Inflammatory macrophage treated with lipopolysaccharide for 4 hours (primary cell): ENCODE results near the gene IRF9.

ENCODE experiments used
- DNase-seq: peaks from one replicate; pipeline ENCODE4 v3.0.0-alpha.2; 2020

The IRF9 gene

DNA sequence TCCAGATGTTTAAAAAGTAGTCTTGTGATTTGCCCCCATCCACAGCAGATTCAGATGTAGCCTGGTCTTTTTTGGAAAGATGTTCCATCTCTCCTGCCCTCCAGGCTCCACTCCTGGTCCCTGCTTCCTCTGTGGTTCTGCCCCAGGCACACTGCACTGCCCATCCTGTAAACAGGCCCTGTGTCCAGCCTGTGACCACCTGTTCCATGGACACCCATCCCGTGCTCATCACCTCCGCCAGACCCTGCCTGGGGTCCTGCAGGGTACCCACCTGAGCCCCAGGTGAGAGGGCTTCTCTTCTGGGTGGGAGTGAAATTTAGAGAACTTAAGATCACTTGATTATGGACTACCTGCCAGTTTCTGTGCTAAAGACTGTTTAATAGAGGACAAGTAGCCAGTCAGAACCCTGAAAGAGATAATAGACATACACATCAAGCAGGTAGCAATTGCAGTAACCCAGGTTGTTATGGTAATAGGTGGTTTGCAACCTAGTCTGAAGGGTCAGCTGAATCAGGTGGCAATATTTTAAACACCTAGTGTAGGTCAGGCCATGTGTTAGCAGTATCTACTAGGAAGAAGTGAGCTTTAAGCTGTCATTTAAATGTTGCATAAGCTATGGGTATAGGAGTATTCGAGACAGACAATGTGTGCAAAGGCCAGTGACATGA lies 11.6 kb upstream of the IRF9 start:
- no peak for DNase-seq

DNA sequence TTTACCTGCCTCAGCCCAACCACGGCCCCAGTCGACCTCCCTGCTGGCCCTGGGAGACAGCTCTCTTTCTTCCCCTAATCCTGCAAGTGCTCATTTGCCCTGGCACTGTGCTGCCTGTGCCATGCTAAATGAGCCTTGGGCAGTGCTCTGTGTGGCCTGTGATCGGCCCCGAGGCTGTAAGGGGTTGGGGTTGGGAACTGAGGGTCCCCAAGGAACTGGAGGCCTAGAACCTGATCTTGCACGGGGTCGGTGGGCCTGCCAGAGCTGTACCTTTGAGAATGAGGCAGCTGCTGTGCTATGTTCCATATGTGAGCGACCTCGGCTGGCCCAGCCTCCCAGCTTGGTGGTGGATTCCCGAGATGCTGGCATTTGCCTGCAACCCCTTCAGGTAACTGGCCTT lies 11.0 kb upstream of the IRF9 start:
- no peak for DNase-seq

DNA sequence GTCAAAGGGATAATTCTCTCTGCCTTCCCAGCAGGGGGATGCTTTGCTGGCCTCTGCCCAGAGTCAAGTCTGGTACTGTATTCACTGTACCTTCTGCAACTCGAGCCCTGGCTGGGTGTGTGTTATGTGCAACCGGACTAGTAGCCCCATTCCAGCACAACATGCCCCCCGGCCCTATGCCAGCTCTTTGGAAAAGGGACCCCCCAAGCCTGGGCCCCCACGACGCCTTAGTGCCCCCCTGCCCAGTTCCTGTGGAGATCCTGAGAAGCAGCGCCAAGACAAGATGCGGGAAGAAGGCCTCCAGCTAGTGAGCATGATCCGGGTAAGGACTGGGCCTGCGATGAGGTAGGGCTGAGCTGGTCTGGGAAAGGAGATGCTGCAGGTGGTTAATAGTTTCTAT lies 10.5 kb upstream of the IRF9 start:
- no peak for DNase-seq

DNA sequence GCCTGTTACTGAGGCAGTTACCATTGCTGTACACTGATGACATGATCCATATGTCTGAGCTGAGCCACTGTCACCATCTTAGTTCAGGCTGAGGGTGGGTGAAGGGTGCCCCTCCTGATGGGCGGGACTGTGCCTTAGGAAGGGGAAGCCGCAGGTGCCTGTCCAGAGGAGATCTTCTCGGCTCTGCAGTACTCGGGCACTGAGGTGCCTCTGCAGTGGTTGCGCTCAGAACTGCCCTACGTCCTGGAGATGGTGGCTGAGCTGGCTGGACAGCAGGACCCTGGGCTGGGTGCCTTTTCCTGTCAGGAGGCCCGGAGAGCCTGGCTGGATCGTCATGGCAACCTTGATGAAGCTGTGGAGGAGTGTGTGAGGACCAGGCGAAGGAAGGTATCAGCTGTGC lies 10.1 kb upstream of the IRF9 start:
- no peak for DNase-seq

DNA sequence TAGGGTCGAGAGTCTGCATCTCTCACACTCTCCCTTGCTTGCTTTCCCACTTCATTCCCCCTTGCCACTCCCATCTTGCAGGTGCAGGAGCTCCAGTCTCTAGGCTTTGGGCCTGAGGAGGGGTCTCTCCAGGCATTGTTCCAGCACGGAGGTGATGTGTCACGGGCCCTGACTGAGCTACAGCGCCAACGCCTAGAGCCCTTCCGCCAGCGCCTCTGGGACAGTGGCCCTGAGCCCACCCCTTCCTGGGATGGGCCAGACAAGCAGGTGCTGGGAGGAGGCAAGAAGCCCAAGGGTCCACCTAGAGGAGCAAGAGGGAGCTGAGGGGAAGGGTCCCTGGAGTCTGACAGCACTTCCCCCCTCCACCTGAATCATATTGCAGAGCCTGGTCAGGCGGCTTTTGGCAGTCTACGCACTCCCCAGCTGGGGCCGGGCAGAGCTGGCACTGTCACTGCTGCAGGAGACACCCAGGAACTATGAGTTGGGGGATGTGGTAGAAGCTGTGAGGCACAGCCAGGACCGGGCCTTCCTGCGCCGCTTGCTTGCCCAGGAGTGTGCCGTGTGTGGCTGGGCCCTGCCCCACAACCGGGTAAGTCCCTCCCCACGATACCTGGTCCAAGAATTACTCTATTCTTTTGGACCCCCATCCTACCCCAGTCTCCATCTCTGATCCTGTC lies 9.5 kb upstream of the IRF9 start:
- no peak for DNase-seq

DNA sequence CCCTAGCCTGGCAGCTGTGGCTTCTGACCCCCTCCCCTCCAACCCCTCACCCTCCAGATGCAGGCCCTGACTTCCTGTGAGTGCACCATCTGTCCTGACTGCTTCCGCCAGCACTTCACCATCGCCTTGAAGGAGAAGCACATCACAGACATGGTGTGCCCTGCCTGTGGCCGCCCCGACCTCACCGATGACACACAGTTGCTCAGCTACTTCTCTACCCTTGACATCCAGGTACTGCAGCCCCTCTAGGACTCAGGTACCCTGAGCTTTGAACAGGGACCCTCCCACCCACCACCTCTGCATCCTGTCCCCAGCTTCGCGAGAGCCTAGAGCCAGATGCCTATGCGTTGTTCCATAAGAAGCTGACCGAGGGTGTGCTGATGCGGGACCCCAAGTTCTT lies 6.0 kb upstream of the IRF9 start:
- no peak for DNase-seq

DNA sequence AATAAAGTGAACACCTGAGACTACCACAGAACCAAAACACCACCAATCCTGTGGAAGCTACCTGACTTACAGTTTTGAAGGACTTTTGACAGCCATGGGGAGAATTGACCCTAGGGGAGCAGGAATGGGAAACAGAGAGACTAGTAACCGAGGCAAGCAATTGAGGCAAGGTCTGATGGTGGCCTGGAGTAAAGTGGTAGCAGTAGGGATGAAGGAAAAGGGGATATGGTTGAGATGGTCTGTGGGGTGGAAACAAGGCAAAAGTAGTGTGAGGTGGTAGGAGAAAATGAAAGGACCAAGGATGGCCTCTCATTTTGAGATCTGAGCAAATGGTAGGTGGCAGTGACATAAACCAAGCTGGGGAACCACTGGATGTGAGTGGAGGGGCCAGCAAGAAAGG lies 4.2 kb upstream of the IRF9 start:
- no peak for DNase-seq

DNA sequence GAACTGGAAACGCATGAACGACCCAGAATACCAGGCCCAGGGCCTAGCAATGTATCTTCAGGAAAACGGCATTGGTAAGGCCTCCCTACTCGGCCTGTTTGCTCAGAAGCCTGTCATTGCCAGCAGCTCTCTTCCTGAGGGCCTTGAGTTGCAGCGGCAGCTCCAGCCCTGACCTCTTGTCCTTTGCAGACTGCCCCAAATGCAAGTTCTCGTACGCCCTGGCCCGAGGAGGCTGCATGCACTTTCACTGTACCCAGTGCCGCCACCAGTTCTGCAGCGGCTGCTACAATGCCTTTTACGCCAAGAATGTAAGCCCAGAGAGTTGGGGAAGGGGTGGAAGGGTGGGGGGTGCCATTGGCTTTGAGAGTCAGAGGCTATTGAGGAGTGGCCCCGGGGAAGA lies 3.7 kb upstream of the IRF9 start:
- no peak for DNase-seq

DNA sequence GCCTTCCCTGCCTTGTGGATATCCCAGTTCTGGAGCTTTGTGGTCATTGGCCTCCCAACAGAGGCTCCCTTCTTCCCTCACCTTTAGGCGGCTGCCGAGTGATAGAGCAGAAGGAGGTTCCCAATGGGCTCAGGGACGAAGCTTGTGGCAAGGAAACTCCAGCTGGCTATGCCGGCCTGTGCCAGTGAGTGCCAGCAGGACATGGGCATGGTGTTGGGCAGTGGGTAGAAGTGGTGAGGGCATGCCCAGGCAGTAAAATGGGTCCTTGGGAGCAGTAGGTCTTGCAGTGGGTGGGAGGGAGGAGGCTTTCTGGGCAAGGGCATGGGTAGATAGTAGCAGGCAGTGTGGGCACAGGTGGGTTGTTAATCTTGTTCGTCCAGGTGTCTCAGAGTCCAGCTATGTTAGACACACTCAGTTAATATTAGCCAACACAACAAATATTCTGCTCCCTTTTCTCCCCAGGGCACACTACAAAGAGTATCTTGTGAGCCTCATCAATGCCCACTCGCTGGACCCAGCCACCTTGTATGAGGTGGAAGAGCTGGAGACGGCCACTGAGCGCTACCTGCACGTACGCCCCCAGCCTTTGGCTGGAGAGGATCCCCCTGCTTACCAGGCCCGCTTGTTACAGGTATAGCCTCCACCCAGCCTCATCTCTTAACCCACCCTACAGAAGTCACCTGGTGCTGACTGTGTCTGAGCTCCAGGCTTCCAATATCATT lies 1.1 kb upstream of the IRF9 start:
- no peak for DNase-seq

DNA sequence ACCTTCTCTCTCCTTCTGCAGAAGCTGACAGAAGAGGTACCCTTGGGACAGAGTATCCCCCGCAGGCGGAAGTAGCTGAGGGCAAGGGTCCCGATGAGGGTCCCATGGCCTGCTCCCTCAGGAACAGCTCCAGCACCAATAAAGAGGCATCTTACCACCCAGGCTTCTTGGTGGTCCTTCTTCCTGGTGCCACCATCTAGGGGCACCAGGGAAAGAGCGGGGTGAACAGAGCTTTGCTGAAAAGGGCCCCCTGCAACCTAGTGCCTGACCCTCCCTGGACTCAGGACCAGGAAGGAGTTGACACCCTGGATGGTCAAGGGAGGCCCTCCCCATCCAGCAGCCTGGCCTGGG lies 591 bp upstream of the IRF9 start:
- no peak for DNase-seq

DNA sequence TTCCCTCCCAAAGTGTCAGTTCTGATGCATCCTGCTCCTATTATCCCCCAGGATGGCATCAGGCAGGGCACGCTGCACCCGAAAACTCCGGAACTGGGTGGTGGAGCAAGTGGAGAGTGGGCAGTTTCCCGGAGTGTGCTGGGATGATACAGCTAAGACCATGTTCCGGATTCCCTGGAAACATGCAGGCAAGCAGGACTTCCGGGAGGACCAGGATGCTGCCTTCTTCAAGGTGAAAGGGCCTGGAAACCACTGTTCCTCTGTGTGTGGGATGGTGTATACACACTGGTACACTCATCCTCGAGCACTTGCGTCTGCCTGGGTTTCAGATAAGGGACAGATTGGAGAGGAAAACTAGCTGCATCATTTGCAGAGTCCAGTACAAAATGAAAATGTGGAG lies 1.0 kb downstream of the IRF9 start:
- DNase-seq: peak; percentile 23

DNA sequence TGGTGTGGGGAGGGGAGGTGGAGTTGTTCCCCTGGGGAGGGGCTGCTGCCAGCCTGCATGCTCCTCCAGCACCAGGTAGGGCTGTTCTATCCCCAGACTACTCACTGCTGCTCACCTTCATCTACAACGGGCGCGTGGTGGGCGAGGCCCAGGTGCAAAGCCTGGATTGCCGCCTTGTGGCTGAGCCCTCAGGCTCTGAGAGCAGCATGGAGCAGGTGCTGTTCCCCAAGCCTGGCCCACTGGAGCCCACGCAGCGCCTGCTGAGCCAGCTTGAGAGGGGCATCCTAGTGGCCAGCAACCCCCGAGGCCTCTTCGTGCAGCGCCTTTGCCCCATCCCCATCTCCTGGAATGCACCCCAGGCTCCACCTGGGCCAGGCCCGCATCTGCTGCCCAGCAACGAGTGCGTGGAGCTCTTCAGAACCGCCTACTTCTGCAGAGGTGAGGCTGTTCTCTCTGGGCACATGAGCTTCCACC lies 3.5 kb downstream of the IRF9 start:
- DNase-seq: no peak

DNA sequence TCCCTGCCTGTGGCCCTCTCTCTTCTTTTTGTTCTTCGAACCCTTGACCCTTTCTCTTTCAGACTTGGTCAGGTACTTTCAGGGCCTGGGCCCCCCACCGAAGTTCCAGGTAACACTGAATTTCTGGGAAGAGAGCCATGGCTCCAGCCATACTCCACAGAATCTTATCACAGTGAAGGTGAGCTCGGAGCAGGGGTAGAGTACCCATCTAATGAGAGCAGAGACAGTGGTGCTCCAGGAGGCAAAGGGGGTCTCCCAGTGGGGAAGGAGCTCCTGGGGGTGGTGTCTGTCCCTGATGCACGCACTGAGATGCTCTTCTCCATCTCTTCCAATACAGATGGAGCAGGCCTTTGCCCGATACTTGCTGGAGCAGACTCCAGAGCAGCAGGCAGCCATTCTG lies 4.7 kb downstream of the IRF9 start:
- no peak for DNase-seq

DNA sequence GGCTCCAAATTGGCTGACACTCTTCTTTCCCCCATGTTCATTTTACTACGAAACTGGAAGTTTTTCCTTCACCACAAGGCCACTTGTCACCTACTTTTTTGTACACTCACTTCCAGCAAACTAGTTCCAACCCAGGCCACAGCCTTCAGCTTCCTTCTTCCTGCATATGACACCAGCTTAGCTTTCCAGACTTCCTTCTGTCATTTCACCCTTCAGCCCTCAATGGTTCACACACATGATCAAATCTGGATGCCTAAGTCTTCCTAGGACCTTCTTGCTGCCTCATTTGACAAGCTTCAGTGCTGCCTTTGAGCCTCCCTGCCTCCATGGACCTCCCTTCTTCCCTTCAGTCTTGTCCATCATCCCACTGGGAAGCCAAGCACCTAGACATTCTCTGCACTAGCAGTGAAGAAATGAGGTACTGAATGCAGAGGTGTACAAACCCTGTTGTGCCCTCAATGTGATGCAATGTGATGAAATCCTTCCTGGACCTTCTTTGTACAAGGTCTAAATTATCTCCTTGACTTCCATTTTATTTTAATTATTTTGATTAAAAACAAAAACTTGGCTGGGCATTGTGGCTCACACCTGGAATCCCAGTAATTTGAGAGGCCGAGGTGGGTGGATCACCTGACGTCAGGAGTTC lies 6.5 kb downstream of the IRF9 start:
- peak; percentile 75 for DNase-seq

DNA sequence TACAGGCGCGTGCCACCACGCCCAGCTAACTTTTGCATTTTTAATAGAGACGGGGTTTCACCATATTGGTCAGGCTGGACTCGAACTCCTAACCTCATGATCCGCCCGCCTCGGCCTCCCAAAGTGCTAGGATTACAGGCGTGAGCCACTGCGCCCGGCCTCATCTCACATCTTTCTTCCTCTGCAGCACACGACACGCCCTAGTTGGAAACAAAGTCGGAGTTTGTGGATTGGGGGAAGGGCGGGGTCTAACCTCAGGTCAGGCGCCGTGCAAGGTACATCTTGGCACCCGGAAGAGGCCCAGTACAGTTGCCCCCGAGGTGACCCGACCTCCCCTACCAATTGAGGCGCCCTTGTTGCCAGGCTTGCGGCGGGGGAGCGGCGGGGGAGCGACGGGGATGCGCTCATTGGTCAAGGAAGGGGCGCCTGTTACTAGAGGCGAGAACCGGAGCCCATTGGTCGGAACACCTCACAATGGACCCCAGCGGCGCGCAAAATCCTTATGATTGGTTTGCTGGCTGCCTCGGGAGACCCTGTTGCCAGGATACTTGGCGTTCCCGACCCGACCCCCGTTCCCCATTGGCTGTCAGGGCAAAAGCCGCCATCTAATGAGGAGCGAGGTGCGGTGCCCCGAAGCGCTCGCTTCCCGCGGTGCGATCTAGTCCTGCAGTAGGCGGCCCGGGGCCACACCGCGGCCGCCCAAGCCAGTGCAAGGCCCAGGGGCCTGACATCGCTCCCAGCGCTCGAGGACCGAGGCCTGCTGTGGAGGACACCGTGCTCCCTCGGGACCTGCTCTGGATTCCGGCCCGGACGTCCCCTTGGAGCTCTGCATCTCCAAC lies 10.6 kb downstream of the IRF9 start, which contains the start of gene REC8:
Gene REC8 (plus strand): TSS at position 659 of the 839 bp plus-strand sequence. CDS start 473 bp downstream, outside the sequence.
- no peak for DNase-seq

DNA sequence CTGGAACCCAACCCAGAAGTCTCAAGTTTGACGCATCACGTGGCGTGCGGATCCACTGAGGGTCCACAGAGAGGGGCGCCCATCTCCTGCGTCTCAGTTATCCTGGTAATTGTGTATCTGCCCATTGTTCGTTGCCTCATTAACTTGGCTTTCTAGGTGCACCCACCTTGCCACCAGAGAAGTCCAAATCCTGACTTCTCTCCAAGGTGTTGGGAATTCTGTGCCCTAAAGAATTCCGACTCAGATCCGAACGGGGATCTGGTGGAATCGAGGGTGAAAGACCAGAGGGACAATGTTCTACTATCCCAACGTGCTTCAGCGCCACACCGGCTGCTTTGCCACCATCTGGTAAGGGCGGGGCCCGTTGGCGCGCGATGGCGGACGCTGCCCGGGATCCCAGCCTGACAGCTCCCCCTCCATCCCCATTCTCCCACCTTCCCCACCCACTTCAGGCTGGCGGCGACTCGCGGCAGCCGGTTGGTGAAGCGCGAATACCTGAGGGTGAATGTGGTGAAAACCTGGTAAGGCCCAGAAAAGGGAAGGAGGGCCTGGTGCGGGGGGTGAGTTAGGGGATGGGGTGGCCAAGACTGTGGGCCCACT lies 11.3 kb downstream of the IRF9 start:
- DNase-seq: no peak

DNA sequence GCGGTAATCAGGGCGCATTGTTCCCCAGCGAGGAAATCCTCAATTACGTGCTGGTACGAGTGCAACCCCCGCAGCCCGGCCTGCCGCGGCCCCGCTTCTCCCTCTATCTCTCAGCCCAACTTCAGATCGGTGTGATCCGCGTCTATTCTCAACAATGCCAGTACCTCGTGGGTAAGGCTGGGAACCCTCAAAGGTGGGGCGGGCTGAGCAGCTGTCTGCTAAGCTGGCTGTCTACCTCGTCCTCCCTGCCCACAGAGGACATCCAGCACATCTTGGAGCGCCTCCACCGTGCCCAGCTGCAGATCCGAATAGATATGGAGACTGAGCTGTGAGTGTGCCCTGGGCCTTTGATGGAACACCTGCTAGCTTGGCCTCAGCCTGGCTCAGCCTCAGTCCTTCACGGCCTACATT lies 11.8 kb downstream of the IRF9 start:
- no peak for DNase-seq

DNA sequence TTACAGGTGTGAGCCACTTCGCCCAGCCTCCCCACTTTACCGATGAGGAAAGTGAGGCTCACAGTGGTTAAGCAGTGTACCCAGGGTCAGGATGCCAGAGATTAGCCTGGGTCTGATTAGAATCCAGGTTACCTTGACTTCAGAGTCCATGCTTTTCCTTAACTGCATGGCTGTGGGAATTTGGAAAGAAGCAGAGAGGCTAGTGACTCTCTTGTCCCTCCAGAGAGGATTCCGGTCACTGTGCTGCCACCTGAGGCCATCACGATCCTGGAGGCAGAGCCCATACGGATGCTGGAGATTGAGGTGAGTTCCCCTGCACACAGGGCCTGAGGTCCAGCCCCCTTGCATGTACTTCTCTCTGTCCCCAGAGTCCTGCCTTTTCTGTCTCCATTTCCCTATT lies 15.5 kb downstream of the IRF9 start:
- DNase-seq: no peak

DNA sequence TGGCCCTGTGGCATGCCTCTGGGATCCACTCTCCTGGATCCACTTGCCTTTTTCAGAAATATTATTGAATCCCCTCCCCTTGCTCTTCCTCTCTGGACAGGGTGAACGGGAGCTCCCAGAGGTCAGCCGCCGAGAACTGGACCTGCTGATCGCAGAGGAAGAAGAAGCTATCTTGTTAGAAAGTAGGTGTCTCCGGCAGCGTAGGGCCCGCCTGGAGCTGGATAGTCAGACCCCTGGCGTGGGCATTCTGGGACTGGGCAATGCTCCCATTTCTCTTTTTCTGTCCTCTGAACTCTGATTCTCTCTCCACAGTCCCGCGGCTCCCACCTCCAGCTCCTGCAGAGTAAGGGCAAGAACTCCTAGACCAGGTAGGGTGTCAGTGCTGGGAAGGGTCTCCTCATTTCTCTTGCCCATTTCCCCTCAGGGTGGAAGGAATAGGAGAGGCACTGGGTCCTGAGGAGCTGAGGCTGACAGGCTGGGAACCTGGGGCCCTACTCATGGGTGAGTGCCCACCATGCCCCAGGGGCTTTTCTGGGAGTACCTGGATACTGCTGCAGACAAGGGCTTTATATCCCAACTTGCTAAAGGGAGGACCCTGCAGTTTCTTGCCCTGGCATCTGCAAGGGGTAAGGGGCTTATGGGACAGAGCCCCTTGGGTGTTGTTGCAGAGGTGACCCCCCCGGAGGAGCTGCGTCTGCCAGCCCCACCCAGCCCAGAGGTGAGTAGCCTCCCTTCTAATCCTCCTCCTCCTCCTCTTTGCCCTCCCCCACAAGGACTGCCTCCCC lies 16.2 kb downstream of the IRF9 start:
- no peak for DNase-seq

DNA sequence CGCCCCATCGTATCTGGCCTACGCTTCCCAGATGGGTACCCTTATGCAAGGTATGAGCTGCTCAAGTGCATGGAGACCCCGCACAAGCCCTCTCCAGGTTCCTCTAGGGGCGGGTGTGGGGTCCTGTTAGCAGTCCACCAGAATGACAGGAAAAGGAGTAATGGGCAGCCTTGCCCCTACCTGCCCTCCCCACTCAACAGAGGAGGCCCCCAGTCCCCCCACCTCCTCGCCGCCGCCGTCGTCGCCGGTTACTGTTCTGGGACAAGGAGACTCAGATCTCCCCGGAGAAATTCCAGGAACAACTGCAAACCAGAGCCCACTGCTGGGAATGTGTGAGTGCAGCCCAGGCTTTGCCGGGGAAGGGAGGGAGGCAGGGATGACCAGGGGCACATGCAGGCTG lies 16.8 kb downstream of the IRF9 start:
- no peak for DNase-seq

DNA sequence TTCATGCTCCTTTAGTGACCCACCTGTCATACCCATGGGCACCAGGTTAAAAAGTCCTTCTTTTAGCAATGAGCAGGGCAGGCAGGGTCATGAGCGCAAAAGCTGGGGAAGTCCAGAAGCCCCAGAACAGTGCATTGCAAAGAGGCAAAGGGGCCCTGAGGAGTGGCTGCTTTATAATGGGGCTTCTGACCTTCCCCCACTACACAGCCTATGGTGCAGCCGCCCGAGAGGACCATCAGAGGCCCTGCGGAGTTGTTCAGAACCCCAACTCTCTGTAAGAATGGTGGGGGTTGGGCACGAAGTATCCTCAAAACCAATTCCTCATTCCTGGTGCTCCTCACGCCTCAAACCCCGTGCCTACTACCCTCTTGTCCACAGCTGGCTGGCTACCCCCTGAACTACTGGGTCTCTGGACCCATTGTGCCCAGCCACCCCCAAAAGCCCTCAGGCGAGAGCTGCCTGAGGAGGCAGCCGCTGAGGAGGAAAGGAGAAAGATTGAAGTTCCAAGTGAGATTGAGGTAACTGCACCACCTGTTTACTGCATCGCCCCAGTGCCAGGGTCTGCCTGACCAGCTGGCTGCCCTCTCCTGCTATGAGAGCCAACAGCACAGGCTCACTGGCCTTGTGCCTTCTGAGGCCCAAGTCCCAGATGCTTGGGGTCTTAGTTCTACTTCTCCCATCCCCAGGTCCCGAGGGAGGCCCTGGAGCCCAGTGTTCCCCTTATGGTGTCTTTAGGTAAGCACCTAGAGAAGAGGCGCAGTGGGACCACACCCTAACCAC lies 17.5 kb downstream of the IRF9 start:
- no peak for DNase-seq
